ENCODE data around the gene MAGT1. TPM values are rescaled to one million over a fixed set of nuclear protein-coding genes. Genes with fewer than 3 reads are reported as not detected.
"Not testable (repeated sequence)": the region's sequence is repeated elsewhere in the genome, so short reads cannot be mapped to it uniquely, and the experiment has no call there.

Gene MAGT1
- total and polyA plus RNA-seq, 3 experiments from 2014 or later: 44.0 to 55.0 (median 45.2) TPM

GRCh38 chrX:77900688-77901087, 5.5 kb upstream of the MAGT1 start:
- Mint-ChIP-seq H3K27me3 (no peaks in the 10 kb centered on the region), H3K27ac (peak overlapping the region; percentile 63 to 99 (median 90)), H3K9me3 (no peaks in the 10 kb centered on the region), H3K4me1 (peaks cover 17 to 35% (median 28%) of the 10 kb centered on the region in 3 donors), H3K4me3 (peak overlapping the region; percentile 38 to 98 (median 90)), H3K36me3 (peaks cover 0 to 36% (median 2%) of the 10 kb centered on the region in 3 donors)
- ChIA-PET POLR2A (interaction anchor here (3.2 kb wide), 1 partner anchor 9 kb away, joined by 21 read pairs; the partner anchor contains the start of gene ATP7A), CTCF (interaction anchor here (3.0 to 3.7 kb wide), 2 partner anchors 11 to 124 kb away, joined by 12 to 37 read pairs; partner anchors contain the start of gene ATP7A)
- no peaks in the 10 kb centered on the region for H3K9me3 ChIP-seq (ENCODE audit: low read length)
- H3K4me3 ChIP-seq (ENCODE audit: low read length): peak overlapping the region; percentile 74
- peaks cover 16% of the 10 kb centered on the region for H3K4me1 ChIP-seq (ENCODE audit: insufficient read depth, low read length)
- H3K27ac ChIP-seq (ENCODE audit: low read depth, low read length): peak overlapping the region; percentile 81
- peaks cover 4% of the 10 kb centered on the region for H3K36me3 ChIP-seq (ENCODE audit: insufficient read depth, low read length)
- DNase-seq: no peak
- H3K27me3 ChIP-seq (ENCODE audit: insufficient read depth, low read length, poor library complexity, severe bottlenecking): no peaks in the 10 kb centered on the region

DNA sequence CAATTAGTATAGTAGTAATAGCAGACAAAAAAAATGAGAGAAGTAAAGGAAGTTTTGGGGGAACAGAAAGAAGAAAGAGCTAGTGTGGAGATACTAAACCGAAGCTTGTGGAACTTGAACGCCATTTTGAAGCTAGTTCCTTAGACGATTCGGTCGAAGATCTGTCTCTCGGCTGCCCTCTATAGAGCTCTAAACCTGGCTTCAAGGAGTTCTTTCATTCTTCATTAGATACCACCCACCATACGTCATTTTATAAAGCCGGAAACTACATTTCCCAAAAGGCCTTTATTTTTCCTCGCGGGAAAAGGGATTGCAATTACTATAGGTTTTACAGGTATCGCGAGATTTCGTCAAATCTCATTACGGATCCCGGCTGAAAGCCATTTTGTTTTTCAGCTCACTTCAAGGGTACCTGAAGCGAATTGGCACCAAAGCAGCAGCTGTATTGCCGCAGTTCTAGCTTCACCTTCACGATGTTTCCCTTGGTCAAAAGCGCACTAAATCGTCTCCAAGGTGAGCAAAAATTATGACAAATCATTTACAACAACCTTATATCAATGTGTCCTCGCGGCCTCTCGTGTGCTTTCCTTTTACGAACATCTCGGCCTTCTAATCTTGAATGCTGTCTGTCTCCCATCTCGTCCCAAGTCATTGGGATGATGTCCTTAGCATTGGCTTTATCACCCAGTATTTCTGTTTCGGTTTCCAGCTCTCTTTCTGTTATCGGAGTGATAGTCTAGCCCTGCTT, 4.0 kb upstream of the MAGT1 start, which contains the start of gene COX7B:
COX7B (plus strand) TSS at position 388 of the 748 bp plus-strand sequence; CDS start at position 474, 86 bp downstream.
- peak within 1 kb of the TSS; percentile 85 to 98 (median 93) for H3K4me3 Mint-ChIP-seq
- no peaks in the 10 kb centered on the region for H3K9me3 Mint-ChIP-seq
- H3K4me1 Mint-ChIP-seq: peaks cover 17 to 37% (median 31%) of the 10 kb centered on the region in 3 donors
- H3K27me3 Mint-ChIP-seq: no peaks in the 10 kb centered on the region
- Histone ChIP-seq H3K27me3 (ENCODE audit: insufficient read depth, low read length, poor library complexity, severe bottlenecking) (no peaks in the 10 kb centered on the region), H3K27ac (ENCODE audit: low read depth, low read length) (peak within 1 kb of the TSS; percentile 81), H3K36me3 (ENCODE audit: insufficient read depth, low read length) (peaks cover 4% of the 10 kb centered on the region), H3K4me1 (ENCODE audit: insufficient read depth, low read length) (peaks cover 16% of the 10 kb centered on the region), H3K9me3 (ENCODE audit: low read length) (no peaks in the 10 kb centered on the region), H3K4me3 (ENCODE audit: low read length) (peak within 1 kb of the TSS; percentile 74)
- CTCF ChIA-PET: interaction anchor here (0.7 to 3.7 kb wide), 9 partner anchors 12 to 205 kb away, joined by 3 to 37 read pairs (median 3); partner anchors contain the start of genes ATP7A and PGK1
- peak; percentile 24 to 87 (median 80) for DNase-seq
- peak within 1 kb of the TSS; percentile 92 to 99 (median 96) for H3K27ac Mint-ChIP-seq
- peaks cover 0 to 33% (median 2%) of the 10 kb centered on the region in 3 donors for H3K36me3 Mint-ChIP-seq
- POLR2A ChIA-PET: interaction anchor here (0.5 to 3.2 kb wide), 6 partner anchors 11 to 1472 kb away, joined by 3 to 21 read pairs (median 4); partner anchors contain the start of gene ATP7A

GRCh38 chrX:77893713-77894112, 1.5 kb downstream of the MAGT1 start:
- peak overlapping the region in 5 of 8 donors; percentile 96 to 100 (median 98) for H3K27ac Mint-ChIP-seq
- H3K4me3 Mint-ChIP-seq: peak overlapping the region in 6 of 7 donors; percentile 61 to 96 (median 93)

DNA sequence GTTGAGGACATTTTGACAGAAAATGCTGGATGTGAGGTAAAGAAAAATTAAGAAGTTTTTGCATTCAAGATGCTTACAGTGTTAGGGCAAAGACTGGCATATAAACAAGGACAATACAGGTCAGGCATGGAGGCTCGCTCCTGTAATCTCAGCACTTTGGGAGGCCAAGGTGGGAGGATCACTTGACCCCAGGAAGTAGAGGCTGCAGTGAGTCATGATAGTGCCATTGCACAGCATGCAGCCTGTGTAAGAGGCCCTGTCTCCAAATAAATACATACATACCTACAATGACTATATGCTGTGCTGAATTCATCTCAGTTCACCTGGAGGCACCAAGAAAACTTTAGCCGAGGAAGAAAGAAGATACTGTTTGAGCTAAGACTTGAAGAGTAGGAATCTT, 2.3 kb downstream of the MAGT1 start:
- H3K9me3 ChIP-seq (ENCODE audit: low read length): no peaks in the 10 kb centered on the region
- CTCF ChIA-PET: no interaction called here
- H3K27me3 ChIP-seq (ENCODE audit: insufficient read depth, low read length, poor library complexity, severe bottlenecking): no peaks in the 10 kb centered on the region
- peak overlapping the region in 3 of 8 donors; percentile 1 to 99 (median 62) for H3K27ac Mint-ChIP-seq
- peaks cover 12% of the 10 kb centered on the region for H3K4me1 ChIP-seq (ENCODE audit: insufficient read depth, low read length)
- peaks cover 0 to 15% (median 0%) of the 10 kb centered on the region in 3 donors for H3K36me3 Mint-ChIP-seq
- no peak for DNase-seq
- H3K9me3 Mint-ChIP-seq: no peaks in the 10 kb centered on the region
- H3K27ac ChIP-seq (ENCODE audit: low read depth, low read length): no peak overlapping the region
- H3K4me3 Mint-ChIP-seq: peak overlapping the region in 5 of 7 donors; percentile 1 to 61 (median 13)
- H3K4me3 ChIP-seq (ENCODE audit: low read length): no peak overlapping the region
- H3K36me3 ChIP-seq (ENCODE audit: insufficient read depth, low read length): no peaks in the 10 kb centered on the region
- H3K27me3 Mint-ChIP-seq: peaks cover 0 to 2% of the 10 kb centered on the region in 2 donors
- POLR2A ChIA-PET: no interaction called here
- H3K4me1 Mint-ChIP-seq: peaks cover 27 to 47% (median 42%) of the 10 kb centered on the region in 3 donors

More at GRCh38 chrX:77893713-77894112, 1.5 kb downstream of the MAGT1 start:
- no peak overlapping the region for H3K27ac ChIP-seq (ENCODE audit: low read depth, low read length)
- Mint-ChIP-seq H3K9me3 (no peaks in the 10 kb centered on the region), H3K27me3 (peaks cover 0 to 2% of the 10 kb centered on the region in 2 donors), H3K36me3 (peaks cover 0 to 15% (median 0%) of the 10 kb centered on the region in 3 donors), H3K4me1 (peaks cover 27 to 42% (median 37%) of the 10 kb centered on the region in 3 donors)
- H3K4me1 ChIP-seq (ENCODE audit: insufficient read depth, low read length): peaks cover 12% of the 10 kb centered on the region
- H3K36me3 ChIP-seq (ENCODE audit: insufficient read depth, low read length): no peaks in the 10 kb centered on the region
- ChIA-PET CTCF (interaction anchor here (2.8 kb wide), 1 partner anchor 16 kb away, joined by 12 read pairs; the partner anchor contains the start of gene ATP7A), POLR2A (no interaction called here)
- no peak overlapping the region for H3K4me3 ChIP-seq (ENCODE audit: low read length)
- H3K9me3 ChIP-seq (ENCODE audit: low read length): no peaks in the 10 kb centered on the region
- H3K27me3 ChIP-seq (ENCODE audit: insufficient read depth, low read length, poor library complexity, severe bottlenecking): no peaks in the 10 kb centered on the region
- DNase-seq: no peak

DNA sequence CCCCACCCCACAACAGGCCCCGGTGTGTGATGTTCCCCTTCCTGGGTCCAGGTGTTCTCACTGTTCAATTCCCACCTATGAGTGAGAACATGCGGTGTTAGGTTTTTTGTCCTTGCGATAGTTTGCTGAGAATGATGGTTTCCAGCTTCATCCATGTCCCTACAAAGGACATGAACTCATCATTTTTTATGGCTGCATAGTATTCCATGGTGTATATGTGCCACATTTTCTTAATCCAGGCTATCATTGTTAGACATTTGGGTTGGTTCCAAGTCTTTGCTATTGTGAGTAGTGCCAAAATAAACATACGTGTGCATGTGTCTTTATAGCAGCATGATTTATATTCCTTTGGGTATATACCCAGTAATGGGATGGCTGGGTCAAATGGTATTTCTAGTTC, 13.8 kb downstream of the MAGT1 start:
- H3K4me1 ChIP-seq (ENCODE audit: insufficient read depth, low read length); H3K27me3 Mint-ChIP-seq; H3K27ac ChIP-seq (ENCODE audit: low read depth, low read length); DNase-seq; H3K4me3 Mint-ChIP-seq; H3K27ac Mint-ChIP-seq; H3K4me3 ChIP-seq (ENCODE audit: low read length); CTCF ChIA-PET; H3K36me3 ChIP-seq (ENCODE audit: insufficient read depth, low read length); H3K9me3 Mint-ChIP-seq; H3K27me3 ChIP-seq (ENCODE audit: insufficient read depth, low read length, poor library complexity, severe bottlenecking); H3K9me3 ChIP-seq (ENCODE audit: low read length); POLR2A ChIA-PET: not testable (repeated sequence)
- peaks cover 0 to 30% (median 0%) of the 10 kb centered on the region in 3 donors for H3K36me3 Mint-ChIP-seq
- H3K4me1 Mint-ChIP-seq: peaks cover 3 to 15% (median 5%) of the 10 kb centered on the region in 3 donors

GRCh38 chrX:77875372-77875771, 19.9 kb downstream of the MAGT1 start:
- Mint-ChIP-seq H3K4me1 (peaks cover 2 to 17% (median 4%) of the 10 kb centered on the region in 3 donors), H3K36me3 (peaks cover 0 to 31% (median 5%) of the 10 kb centered on the region in 3 donors), H3K27me3 (no peaks in the 10 kb centered on the region), H3K4me3 (no peak overlapping the region), H3K27ac (no peak overlapping the region), H3K9me3 (no peaks in the 10 kb centered on the region)
- Histone ChIP-seq H3K27me3 (ENCODE audit: insufficient read depth, low read length, poor library complexity, severe bottlenecking) (no peaks in the 10 kb centered on the region), H3K4me1 (ENCODE audit: insufficient read depth, low read length) (no peaks in the 10 kb centered on the region), H3K27ac (ENCODE audit: low read depth, low read length) (no peak overlapping the region), H3K4me3 (ENCODE audit: low read length) (no peak overlapping the region), H3K36me3 (ENCODE audit: insufficient read depth, low read length) (no peaks in the 10 kb centered on the region), H3K9me3 (ENCODE audit: low read length) (no peaks in the 10 kb centered on the region)
- DNase-seq: no peak
- ChIA-PET CTCF (interaction anchor here (1.0 kb wide), 1 partner anchor 16 kb away, joined by 3 read pairs; no protein-coding TSS in a partner anchor), POLR2A (no interaction called here)

DNA sequence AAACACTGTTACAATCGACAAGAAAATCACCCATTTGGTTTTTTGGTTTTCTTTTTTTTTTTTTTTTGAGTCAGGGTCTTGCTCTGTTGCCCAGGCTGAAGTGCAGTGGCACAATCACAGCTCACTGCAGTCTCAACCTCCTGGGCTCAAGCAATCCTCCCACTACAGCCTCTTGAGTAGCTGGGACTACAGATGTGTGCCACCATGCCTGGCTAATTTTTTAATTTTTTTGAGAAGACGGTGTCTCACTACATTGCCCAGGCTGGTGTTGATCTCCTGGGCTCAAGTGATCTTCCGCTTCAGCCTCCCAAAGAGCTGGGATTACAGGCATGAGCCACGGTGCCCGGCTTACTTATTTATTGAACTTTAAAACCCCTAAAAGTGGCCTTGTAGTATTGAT, 63.7 kb downstream of the MAGT1 start:
- H3K4me3 ChIP-seq (ENCODE audit: low read length); H3K36me3 ChIP-seq (ENCODE audit: insufficient read depth, low read length); H3K4me1 ChIP-seq (ENCODE audit: insufficient read depth, low read length); H3K9me3 Mint-ChIP-seq; H3K27me3 ChIP-seq (ENCODE audit: insufficient read depth, low read length, poor library complexity, severe bottlenecking); DNase-seq; POLR2A ChIA-PET; CTCF ChIA-PET; H3K4me3 Mint-ChIP-seq; H3K27ac ChIP-seq (ENCODE audit: low read depth, low read length); H3K4me1 Mint-ChIP-seq; H3K9me3 ChIP-seq (ENCODE audit: low read length); H3K27me3 Mint-ChIP-seq: not testable (repeated sequence)
- H3K27ac Mint-ChIP-seq: peak overlapping the region in 1 of 8 donors; percentile 26
- H3K36me3 Mint-ChIP-seq: peaks cover 3 to 43% (median 4%) of the 10 kb centered on the region in 3 donors

- H3K27ac ChIP-seq (ENCODE audit: low read depth, low read length); H3K9me3 ChIP-seq (ENCODE audit: low read length); CTCF ChIA-PET; H3K4me1 Mint-ChIP-seq; DNase-seq; H3K27me3 Mint-ChIP-seq; H3K4me3 Mint-ChIP-seq; H3K27ac Mint-ChIP-seq; H3K4me3 ChIP-seq (ENCODE audit: low read length); H3K36me3 ChIP-seq (ENCODE audit: insufficient read depth, low read length); H3K4me1 ChIP-seq (ENCODE audit: insufficient read depth, low read length); POLR2A ChIA-PET; H3K27me3 ChIP-seq (ENCODE audit: insufficient read depth, low read length, poor library complexity, severe bottlenecking): not testable (repeated sequence)
- Mint-ChIP-seq H3K9me3 (peaks cover 2 to 13% (median 7%) of the 10 kb centered on the region in 5 donors), H3K36me3 (peaks cover 7 to 30% (median 24%) of the 10 kb centered on the region in 3 donors)
Observed at GRCh38 chrX:77821989-77822388, 73.2 kb downstream of the MAGT1 start.
